NCI-H82 treated with DMSO at 0.1 percent for 48 hours (cell line): ENCODE results near the gene MRPL57.
"Not testable (repeated sequence)": the region's sequence is repeated elsewhere in the genome, so short reads cannot be mapped to it uniquely, and the experiment has no call there.

Experiments used
- DNase-seq: peaks from one replicate; lab custom pipeline; 2025; ENCODE audit not compliant: unreplicated experiment; lab: John Stamatoyannopoulos, UW

MRPL57 gene

GRCh38 chr13:21176215-21176981, at the start of gene MRPL57, which contains the start of gene SKA3:
TSS of gene MRPL57 (plus strand) at chr13:21176658. CDS start at chr13:21176917, 259 bp downstream.
TSS of gene SKA3 (minus strand) at chr13:21176552. CDS start at chr13:21176477, 75 bp downstream.
- peak; percentile 91 for DNase-seq

- DNase-seq, result no peak
Observed at GRCh38 chr13:21130116-21130515, 46.3 kb upstream of the MRPL57 start.

GRCh38 chr13:21133077-21133476, 43.4 kb upstream of the MRPL57 start:
- no peak for DNase-seq

GRCh38 chr13:21134475-21134874, 42.0 kb upstream of the MRPL57 start:
- no peak for DNase-seq

GRCh38 chr13:21135833-21136232, 40.6 kb upstream of the MRPL57 start:
- DNase-seq, result not testable (repeated sequence)

GRCh38 chr13:21137696-21138095, 38.8 kb upstream of the MRPL57 start:
- no peak for DNase-seq

GRCh38 chr13:21138561-21138960, 37.9 kb upstream of the MRPL57 start:
- DNase-seq, result no peak

- DNase-seq, result no peak
Observed at GRCh38 chr13:21139374-21139773, 37.1 kb upstream of the MRPL57 start.

GRCh38 chr13:21142766-21143165, 33.7 kb upstream of the MRPL57 start:
- no peak for DNase-seq

GRCh38 chr13:21147827-21148226, 28.6 kb upstream of the MRPL57 start:
- DNase-seq, result no peak

- no peak for DNase-seq
Observed at GRCh38 chr13:21148557-21149258, 27.8 kb upstream of the MRPL57 start.

GRCh38 chr13:21149568-21149967, 26.9 kb upstream of the MRPL57 start:
- no peak for DNase-seq

GRCh38 chr13:21150013-21150412, 26.4 kb upstream of the MRPL57 start:
- no peak for DNase-seq

- no peak for DNase-seq
Observed at GRCh38 chr13:21152251-21152899, 24.1 kb upstream of the MRPL57 start.

- no peak for DNase-seq
Observed at GRCh38 chr13:21164631-21165030, 11.8 kb upstream of the MRPL57 start.

- not testable (repeated sequence) for DNase-seq
Observed at GRCh38 chr13:21165606-21166005, 10.9 kb upstream of the MRPL57 start.

- DNase-seq, result no peak
Observed at GRCh38 chr13:21171420-21171819, 5.0 kb upstream of the MRPL57 start.

GRCh38 chr13:21173767-21174166, 2.7 kb upstream of the MRPL57 start:
- DNase-seq, result not testable (repeated sequence)

GRCh38 chr13:21175656-21176214, 723 bp upstream of the MRPL57 start:
- DNase-seq, result peak; percentile 60

- no peak for DNase-seq
Observed at GRCh38 chr13:21176982-21177284, 475 bp downstream of the MRPL57 start.

GRCh38 chr13:21181671-21182070, 5.2 kb downstream of the MRPL57 start:
- DNase-seq, result no peak

- DNase-seq, result not testable (repeated sequence)
Observed at GRCh38 chr13:21186410-21186809, 10.0 kb downstream of the MRPL57 start.
